Naive thymus-derived CD8-positive, alpha-beta T cell (primary cell): Measurements from ENCODE around the gene HBG2. TPM values are rescaled to one million over a fixed set of nuclear protein-coding genes. Genes with fewer than 3 reads are reported as not detected.

ENCODE experiments used
- ATAC-seq, 2 donors: fragments of 150-1000 bp; cut with Tn5 transposase in 1 of 2; sonication (Bioruptor Pico), chemical (Tn5 transposase) in 1 of 2; 1 replicate in 1 of 2; 2 replicates in 1 of 2; pipeline ENCODE4 v1.10.0; 2021; ENCODE audit warnings: mild to moderate bottlenecking in 2 of 2, moderate library complexity in 2 of 2
- POLR2A ChIA-PET: fragments of 350-600 bp; sonication (Branson Sonifier 250); formaldehyde crosslinking; loops from one replicate; lab custom pipeline; 2021; ENCODE audit warnings: antibody characterized with exemption; lab: Charles Lee
- DNase-seq, 10 donors: peaks; one replicate each; pipeline versions ENCODE4 v3.0.0 to v3.0.0-alpha.2; 2020 to 2022
- H3K27ac Mint-ChIP-seq, 10 donors: one replicate each; pipeline ENCODE4 v1.8.0; 2020 to 2022; ENCODE audit warnings: mild to moderate bottlenecking in 10 of 10, mixed read lengths in 10 of 10, moderate library complexity in 4 of 10, inconsistent platforms in 1 of 10
- H3K27me3 Mint-ChIP-seq, 5 donors: one replicate each; pipeline ENCODE4 v1.8.0; 2021 to 2022; ENCODE audit warnings: mixed read lengths in 5 of 5
- H3K36me3 Mint-ChIP-seq, 3 donors: one replicate each; pipeline ENCODE4 v1.8.0; 2020 to 2022; ENCODE audit warnings: mixed read lengths in 3 of 3, mild to moderate bottlenecking in 2 of 3, inconsistent platforms in 1 of 3
- H3K4me1 Mint-ChIP-seq, 4 donors: one replicate each; pipeline ENCODE4 v1.8.0; 2021 to 2022; ENCODE audit warnings: mixed read lengths in 4 of 4
- H3K4me3 Mint-ChIP-seq, 10 donors: one replicate each; pipeline ENCODE4 v1.8.0; 2020 to 2022; ENCODE audit warnings: mild to moderate bottlenecking in 10 of 10, mixed read lengths in 10 of 10, moderate library complexity in 6 of 10, inconsistent platforms in 1 of 10
- H3K9me3 Mint-ChIP-seq, 9 donors: one replicate each; pipeline ENCODE4 v1.8.0; 2020 to 2022; ENCODE audit warnings: mixed read lengths in 9 of 9, mild to moderate bottlenecking in 3 of 9, inconsistent platforms in 1 of 9, moderate library complexity in 1 of 9
- polyA plus RNA-seq, 3 donors: library from polyadenylated mRNA; unstranded; fragments of 300-500 nt; fragmentation: Illumina TruSeq; gene quantifications; one replicate each; pipeline ENCODE4 v1.2.3, GENCODE V29; 2021
- total RNA-seq, 8 experiments: library from RNA in 2 of 8; stranded (reverse) in 2 of 8; gene quantifications; one replicate each; pipeline ENCODE4 v1.2.3 and lab custom pipeline; 2021 to 2026

Gene HBG2
- total and polyA plus RNA-seq, 5 experiments from 2014 or later, result not detected

DNA sequence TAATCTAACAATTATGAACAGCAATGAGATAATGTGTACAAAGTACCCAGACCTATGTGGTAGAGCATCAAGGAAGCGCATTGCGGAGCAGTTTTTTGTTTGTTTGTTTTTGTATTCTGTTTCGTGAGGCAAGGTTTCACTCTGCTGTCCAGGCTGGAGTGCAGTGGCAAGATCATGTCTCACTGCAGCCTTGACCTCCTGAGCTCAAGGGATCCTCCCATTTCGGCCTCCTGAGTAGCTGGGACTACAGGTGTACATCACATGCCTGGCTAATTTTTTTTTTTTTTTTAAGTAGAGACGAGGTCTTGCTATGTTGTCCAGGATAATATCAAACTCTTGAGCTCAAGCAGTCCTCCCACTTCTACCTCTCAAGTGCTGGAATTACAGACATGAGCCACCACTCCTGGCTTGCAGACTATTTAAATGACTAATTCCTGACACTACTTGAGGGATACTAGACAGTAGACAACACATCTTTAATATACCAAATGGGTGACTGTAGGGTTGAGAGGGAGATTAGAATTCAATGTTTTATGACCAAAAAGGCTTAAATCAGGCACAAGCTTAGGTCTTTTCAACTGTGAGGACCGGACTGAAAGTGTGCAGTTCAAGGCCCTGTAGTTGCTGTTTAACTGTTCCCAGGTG lies 34.4 kb upstream of the HBG2 start:
- Mint-ChIP-seq H3K4me3 (no peak overlapping the region), H3K36me3 (no peaks in the 10 kb centered on the region), H3K27ac (no peak overlapping the region), H3K27me3 (peaks cover 0 to 17% (median 1%) of the 10 kb centered on the region in 5 donors), H3K9me3 (no peaks in the 10 kb centered on the region), H3K4me1 (no peaks in the 10 kb centered on the region)
- DNase-seq (no peak), ATAC-seq (no peak)
- POLR2A ChIA-PET, result no interaction called here

DNA sequence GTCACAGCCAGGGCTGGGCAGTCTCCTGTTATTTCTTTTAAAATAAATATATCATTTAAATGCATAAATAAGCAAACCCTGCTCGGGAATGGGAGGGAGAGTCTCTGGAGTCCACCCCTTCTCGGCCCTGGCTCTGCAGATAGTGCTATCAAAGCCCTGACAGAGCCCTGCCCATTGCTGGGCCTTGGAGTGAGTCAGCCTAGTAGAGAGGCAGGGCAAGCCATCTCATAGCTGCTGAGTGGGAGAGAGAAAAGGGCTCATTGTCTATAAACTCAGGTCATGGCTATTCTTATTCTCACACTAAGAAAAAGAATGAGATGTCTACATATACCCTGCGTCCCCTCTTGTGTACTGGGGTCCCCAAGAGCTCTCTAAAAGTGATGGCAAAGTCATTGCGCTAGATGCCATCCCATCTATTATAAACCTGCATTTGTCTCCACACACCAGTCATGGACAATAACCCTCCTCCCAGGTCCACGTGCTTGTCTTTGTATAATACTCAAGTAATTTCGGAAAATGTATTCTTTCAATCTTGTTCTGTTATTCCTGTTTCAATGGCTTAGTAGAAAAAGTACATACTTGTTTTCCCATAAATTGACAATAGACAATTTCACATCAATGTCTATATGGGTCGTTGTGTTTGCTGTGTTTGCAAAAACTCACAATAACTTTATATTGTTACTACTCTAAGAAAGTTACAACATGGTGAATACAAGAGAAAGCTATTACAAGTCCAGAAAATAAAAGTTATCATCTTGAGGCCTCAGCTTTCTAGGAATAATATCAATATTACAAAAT lies 33.7 kb upstream of the HBG2 start:
- ATAC-seq, result no peak
- H3K4me3 Mint-ChIP-seq, result no peak overlapping the region
- H3K27me3 Mint-ChIP-seq, result peaks cover 0 to 17% (median 1%) of the 10 kb centered on the region in 5 donors
- no peaks in the 10 kb centered on the region for H3K36me3 Mint-ChIP-seq
- H3K9me3 Mint-ChIP-seq, result no peaks in the 10 kb centered on the region
- no peak overlapping the region for H3K27ac Mint-ChIP-seq
- no peak for DNase-seq
- POLR2A ChIA-PET, result no interaction called here
- H3K4me1 Mint-ChIP-seq, result no peaks in the 10 kb centered on the region

GRCh38 chr11:5286901-5287300 lies 32.3 kb upstream of the HBG2 start:
- POLR2A ChIA-PET, result no interaction called here
- no peak overlapping the region for H3K4me3 Mint-ChIP-seq
- ATAC-seq (no peak), DNase-seq (no peak)
- H3K27me3 Mint-ChIP-seq, result peaks cover 0 to 15% (median under 1%) of the 10 kb centered on the region in 5 donors
- no peaks in the 10 kb centered on the region for H3K9me3 Mint-ChIP-seq
- H3K36me3 Mint-ChIP-seq, result no peaks in the 10 kb centered on the region
- H3K27ac Mint-ChIP-seq, result no peak overlapping the region
- no peaks in the 10 kb centered on the region for H3K4me1 Mint-ChIP-seq

DNA sequence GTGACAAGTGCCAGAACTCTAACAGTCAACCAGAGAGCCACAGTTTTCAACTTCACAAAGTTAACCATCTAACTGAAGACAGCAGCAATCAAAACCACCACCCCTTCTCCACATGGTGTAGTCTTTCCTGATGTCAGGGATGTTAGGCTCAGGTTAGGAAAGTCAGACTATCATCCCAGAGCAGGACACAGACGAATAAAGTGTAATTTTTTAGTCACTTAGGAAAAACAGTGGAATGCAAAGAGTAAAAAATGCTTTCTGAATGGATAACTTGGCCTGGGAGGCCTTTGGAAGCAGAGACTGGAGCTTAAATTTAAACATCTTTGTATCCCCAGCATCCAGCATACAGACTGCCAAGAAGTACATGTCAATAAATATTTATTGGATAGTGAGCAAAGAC lies 31.8 kb upstream of the HBG2 start:
- POLR2A ChIA-PET, result no interaction called here
- H3K27ac Mint-ChIP-seq, result no peak overlapping the region
- peaks cover 0 to 12% (median 0%) of the 10 kb centered on the region in 5 donors for H3K27me3 Mint-ChIP-seq
- no peaks in the 10 kb centered on the region for H3K4me1 Mint-ChIP-seq
- no peaks in the 10 kb centered on the region for H3K9me3 Mint-ChIP-seq
- DNase-seq (no peak), ATAC-seq (no peak)
- H3K36me3 Mint-ChIP-seq, result no peaks in the 10 kb centered on the region
- H3K4me3 Mint-ChIP-seq, result no peak overlapping the region

- Mint-ChIP-seq H3K36me3 (no peaks in the 10 kb centered on the region), H3K4me3 (no peak overlapping the region)
- POLR2A ChIA-PET, result no interaction called here
Observed at GRCh38 chr11:5285703-5286340, 31.2 kb upstream of the HBG2 start.

GRCh38 chr11:5284637-5285036 lies 30.1 kb upstream of the HBG2 start:
- H3K4me3 Mint-ChIP-seq, result no peak overlapping the region
- no peak overlapping the region for H3K27ac Mint-ChIP-seq
- H3K36me3 Mint-ChIP-seq, result no peaks in the 10 kb centered on the region
- DNase-seq (no peak), ATAC-seq (no peak)
- POLR2A ChIA-PET, result no interaction called here
- no peaks in the 10 kb centered on the region for H3K9me3 Mint-ChIP-seq
- H3K4me1 Mint-ChIP-seq, result no peaks in the 10 kb centered on the region
- peaks cover 0 to 15% (median 1%) of the 10 kb centered on the region in 5 donors for H3K27me3 Mint-ChIP-seq

More at GRCh38 chr11:5285703-5286340, 31.2 kb upstream of the HBG2 start:
- DNase-seq, result no peak
- peaks cover 0 to 12% (median 0%) of the 10 kb centered on the region in 5 donors for H3K27me3 Mint-ChIP-seq
- no peak overlapping the region for H3K27ac Mint-ChIP-seq
- no peaks in the 10 kb centered on the region for H3K9me3 Mint-ChIP-seq
- no peak for ATAC-seq
- no peaks in the 10 kb centered on the region for H3K4me1 Mint-ChIP-seq

- no peak for DNase-seq
Observed at GRCh38 chr11:5283882-5284281, 29.3 kb upstream of the HBG2 start.

DNA sequence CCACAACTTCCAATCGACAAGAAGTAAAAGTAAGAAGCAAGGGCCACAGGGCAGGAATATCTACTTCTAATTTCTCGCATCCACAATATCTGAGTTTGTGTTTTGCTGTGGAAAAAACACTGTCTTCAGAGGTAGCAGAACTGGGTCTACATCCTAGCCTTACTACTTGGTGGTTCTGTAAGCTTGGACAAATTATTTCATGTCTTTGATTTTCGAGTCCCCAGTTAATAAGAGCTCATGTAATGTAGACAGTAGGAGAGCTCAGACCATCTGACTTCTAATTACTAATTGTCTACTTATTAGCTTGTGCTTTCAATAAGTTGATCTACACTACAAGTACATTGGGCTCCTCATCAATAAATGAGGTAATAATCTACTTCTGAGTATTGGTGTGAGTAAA lies 28.5 kb upstream of the HBG2 start:
- Mint-ChIP-seq H3K27me3 (peaks cover 0 to 15% (median 1%) of the 10 kb centered on the region in 5 donors), H3K36me3 (no peaks in the 10 kb centered on the region), H3K9me3 (no peaks in the 10 kb centered on the region), H3K27ac (no peak overlapping the region), H3K4me1 (no peaks in the 10 kb centered on the region), H3K4me3 (no peak overlapping the region)
- no peak for ATAC-seq
- POLR2A ChIA-PET, result no interaction called here
- no peak for DNase-seq

More at GRCh38 chr11:5283882-5284281, 29.3 kb upstream of the HBG2 start:
- Mint-ChIP-seq H3K4me1 (no peaks in the 10 kb centered on the region), H3K27me3 (peaks cover 0 to 15% (median 1%) of the 10 kb centered on the region in 5 donors), H3K4me3 (no peak overlapping the region), H3K36me3 (no peaks in the 10 kb centered on the region), H3K9me3 (no peaks in the 10 kb centered on the region), H3K27ac (no peak overlapping the region)
- no peak for ATAC-seq
- POLR2A ChIA-PET, result no interaction called here

GRCh38 chr11:5282628-5283027 lies 28.0 kb upstream of the HBG2 start:
- H3K4me3 Mint-ChIP-seq, result no peak overlapping the region
- DNase-seq, result no peak
- H3K36me3 Mint-ChIP-seq, result no peaks in the 10 kb centered on the region
- no peaks in the 10 kb centered on the region for H3K4me1 Mint-ChIP-seq
- no peaks in the 10 kb centered on the region for H3K9me3 Mint-ChIP-seq
- no peak overlapping the region for H3K27ac Mint-ChIP-seq
- H3K27me3 Mint-ChIP-seq, result peaks cover 0 to 15% (median 1%) of the 10 kb centered on the region in 5 donors
- no peak for ATAC-seq
- POLR2A ChIA-PET, result no interaction called here

GRCh38 chr11:5281596-5281995 lies 27.0 kb upstream of the HBG2 start:
- Mint-ChIP-seq H3K36me3 (no peaks in the 10 kb centered on the region), H3K4me1 (no peaks in the 10 kb centered on the region), H3K27ac (no peak overlapping the region), H3K9me3 (no peaks in the 10 kb centered on the region), H3K27me3 (peaks cover 0 to 15% (median 1%) of the 10 kb centered on the region in 5 donors), H3K4me3 (no peak overlapping the region)
- DNase-seq (no peak), ATAC-seq (no peak)
- POLR2A ChIA-PET, result no interaction called here

DNA sequence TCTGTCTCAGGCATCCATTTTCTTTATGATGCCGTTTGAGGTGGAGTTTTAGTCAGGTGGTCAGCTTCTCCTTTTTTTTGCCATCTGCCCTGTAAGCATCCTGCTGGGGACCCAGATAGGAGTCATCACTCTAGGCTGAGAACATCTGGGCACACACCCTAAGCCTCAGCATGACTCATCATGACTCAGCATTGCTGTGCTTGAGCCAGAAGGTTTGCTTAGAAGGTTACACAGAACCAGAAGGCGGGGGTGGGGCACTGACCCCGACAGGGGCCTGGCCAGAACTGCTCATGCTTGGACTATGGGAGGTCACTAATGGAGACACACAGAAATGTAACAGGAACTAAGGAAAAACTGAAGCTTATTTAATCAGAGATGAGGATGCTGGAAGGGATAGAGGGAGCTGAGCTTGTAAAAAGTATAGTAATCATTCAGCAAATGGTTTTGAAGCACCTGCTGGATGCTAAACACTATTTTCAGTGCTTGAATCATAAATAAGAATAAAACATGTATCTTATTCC lies 26.1 kb upstream of the HBG2 start:
- H3K27ac Mint-ChIP-seq, result no peak overlapping the region
- POLR2A ChIA-PET, result no interaction called here
- no peaks in the 10 kb centered on the region for H3K4me1 Mint-ChIP-seq

DNA sequence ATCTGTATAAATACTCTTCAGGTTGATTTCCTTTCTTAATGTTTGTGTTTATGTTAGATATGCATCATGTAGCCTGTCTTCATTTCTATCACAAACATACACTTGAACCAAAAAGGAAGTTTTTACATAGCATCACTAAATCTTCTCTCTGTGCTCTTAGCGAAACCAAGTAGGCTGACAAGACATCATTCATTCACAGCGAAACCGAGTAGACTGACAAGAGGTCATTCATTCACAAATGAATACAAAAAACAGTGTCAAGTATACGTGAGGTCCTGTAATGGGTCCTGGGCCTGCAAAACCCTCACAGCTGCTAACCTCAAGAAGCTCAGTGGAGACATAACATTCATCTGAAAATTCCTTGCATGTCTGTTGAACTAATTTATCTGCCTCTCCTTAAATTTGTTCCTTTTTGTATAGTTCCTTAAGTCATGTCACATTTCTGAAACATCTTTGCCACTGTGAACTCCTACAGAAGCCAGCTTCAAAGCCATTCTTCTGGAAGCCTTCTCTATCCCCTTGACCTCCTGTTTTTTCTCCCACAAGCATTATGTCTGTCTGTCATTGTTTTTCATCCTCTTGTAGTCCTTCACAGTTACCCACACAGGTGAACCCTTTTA lies 25.0 kb upstream of the HBG2 start:
- ATAC-seq (no peak), DNase-seq (no peak)
- POLR2A ChIA-PET, result no interaction called here
- H3K4me3 Mint-ChIP-seq, result no peak overlapping the region
- no peaks in the 10 kb centered on the region for H3K4me1 Mint-ChIP-seq
- no peaks in the 10 kb centered on the region for H3K36me3 Mint-ChIP-seq
- H3K27me3 Mint-ChIP-seq, result peaks cover 0 to 6% (median 2%) of the 10 kb centered on the region in 5 donors
- H3K27ac Mint-ChIP-seq, result no peak overlapping the region
- H3K9me3 Mint-ChIP-seq, result no peaks in the 10 kb centered on the region

More for the DNA sequence above, 26.1 kb upstream of the HBG2 start:
- DNase-seq, result no peak
- no peak for ATAC-seq
- peaks cover 0 to 15% (median 1%) of the 10 kb centered on the region in 5 donors for H3K27me3 Mint-ChIP-seq
- no peak overlapping the region for H3K4me3 Mint-ChIP-seq
- H3K9me3 Mint-ChIP-seq, result no peaks in the 10 kb centered on the region
- no peaks in the 10 kb centered on the region for H3K36me3 Mint-ChIP-seq
